ENCODE data around the gene PDZD11.
"Not testable (repeated sequence)": the region's sequence is repeated elsewhere in the genome, so short reads cannot be mapped to it uniquely, and the experiment has no call there.

Gene PDZD11

DNA sequence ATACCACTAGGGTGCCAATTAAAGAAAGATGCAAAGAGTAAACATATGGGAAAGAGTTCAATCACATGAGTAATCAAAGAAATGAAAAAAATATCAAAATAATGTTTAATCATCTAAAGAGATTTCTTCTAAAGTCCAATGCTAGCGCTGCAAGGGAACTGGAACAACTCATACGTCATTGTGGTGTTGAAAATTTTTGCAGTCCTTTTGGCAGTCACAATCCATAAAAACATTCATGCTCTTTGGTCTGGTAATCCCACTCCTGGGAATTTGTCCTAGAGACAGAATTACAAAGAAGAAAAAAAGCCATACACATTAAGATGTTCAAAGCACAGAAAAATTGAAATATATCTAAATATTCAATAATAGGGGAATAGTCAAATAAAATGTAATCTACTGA is 34.3 kb downstream of the PDZD11 start:
- DNase-seq: no peak

DNA sequence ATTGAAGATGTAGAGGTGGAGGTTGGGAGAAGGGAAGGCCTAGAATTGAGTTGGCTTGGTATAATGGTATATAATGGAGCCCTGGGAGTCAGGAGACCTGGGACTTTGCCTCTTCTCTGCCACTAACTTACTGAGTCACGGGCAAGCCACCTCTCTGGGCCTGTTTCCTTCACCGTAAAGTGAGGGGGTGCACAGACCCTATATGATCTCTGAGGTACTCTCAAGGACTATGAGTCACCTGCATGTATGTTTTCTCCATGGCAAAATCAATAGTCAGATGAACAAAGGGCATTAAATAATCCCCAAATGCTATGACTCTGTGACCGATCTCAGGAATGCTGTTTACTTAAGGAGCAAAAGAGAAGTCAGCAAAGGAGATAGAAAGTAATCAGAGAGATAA is 34.8 kb downstream of the PDZD11 start:
- DNase-seq: no peak

GRCh38 chrX:70254063-70254400 is 35.7 kb downstream of the PDZD11 start:
- no peak for DNase-seq

DNA sequence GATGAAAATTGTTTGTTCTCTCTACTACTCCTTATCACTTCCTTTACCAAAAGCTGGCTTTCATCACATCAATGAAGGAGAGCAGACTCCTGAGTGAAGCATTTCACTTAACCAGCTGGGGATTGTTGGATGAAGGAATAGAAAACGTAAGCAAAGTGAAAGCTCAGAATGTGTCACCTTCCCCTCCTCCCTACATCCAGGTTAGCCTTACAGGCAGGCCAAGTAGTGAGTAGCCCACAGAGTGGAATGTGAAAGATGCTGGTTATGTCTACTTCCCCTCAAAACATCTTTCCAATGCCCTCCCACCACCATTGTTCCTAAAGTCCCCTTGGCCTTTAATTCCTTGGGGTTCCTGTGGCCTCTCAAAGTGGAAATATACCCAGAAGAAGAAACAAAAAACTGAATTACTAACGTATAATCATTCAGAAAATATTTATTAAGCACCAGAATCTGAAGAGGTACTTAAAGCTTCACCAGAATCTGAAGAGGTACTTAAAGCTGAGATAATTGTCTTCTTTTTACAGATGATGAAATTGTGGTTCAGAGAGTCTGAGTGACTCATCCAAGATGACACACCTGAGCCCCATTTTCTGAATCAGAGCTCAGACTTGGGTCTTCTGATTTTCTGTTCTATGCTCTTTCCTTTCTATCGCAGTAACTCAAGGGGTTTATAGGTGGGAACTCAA is 36.2 kb downstream of the PDZD11 start:
- no peak for DNase-seq

GRCh38 chrX:70252491-70252890 is 37.2 kb downstream of the PDZD11 start:
- no peak for DNase-seq

- no peak for DNase-seq
Measured at GRCh38 chrX:70247252-70247651, 42.5 kb downstream of the PDZD11 start.

DNA sequence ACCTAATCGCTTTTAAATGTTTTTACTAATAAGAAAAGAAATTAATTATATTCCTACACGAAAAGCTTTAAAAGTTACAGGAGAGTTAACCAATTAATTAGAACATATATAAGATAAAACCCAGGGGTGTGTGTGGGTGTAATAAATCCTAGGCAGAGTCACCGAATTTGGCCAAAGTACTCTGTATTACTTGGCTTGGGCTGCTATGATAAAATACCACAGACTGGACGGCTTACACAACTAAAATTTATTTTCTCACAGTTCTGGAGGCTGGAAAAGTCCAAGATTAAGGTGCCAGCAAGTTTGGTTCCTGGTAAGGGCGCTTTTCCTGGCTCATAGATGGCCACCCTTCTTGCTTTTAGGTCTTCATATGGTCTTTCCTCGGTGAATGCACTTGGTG is 44.8 kb downstream of the PDZD11 start:
- DNase-seq: no peak

DNA sequence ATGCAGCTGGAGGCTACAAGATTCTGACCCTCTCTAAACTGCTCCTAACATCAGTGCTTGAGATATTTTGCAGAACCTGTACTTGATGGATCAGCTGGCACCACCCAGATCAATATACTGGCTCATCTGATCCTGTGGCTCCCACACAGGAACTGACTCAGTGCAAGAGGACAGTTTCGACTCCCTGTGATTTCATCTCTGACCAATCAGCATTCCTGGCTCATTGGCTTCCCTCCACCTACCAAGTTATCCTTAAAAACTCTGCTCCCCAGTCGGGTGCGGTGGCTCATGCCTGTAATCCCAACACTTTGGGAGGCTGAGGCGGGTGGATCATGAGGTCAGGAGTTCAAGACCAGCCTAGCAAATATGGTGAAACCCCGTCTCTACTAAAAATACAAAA is 46.1 kb downstream of the PDZD11 start:
- not testable (repeated sequence) for DNase-seq

DNA sequence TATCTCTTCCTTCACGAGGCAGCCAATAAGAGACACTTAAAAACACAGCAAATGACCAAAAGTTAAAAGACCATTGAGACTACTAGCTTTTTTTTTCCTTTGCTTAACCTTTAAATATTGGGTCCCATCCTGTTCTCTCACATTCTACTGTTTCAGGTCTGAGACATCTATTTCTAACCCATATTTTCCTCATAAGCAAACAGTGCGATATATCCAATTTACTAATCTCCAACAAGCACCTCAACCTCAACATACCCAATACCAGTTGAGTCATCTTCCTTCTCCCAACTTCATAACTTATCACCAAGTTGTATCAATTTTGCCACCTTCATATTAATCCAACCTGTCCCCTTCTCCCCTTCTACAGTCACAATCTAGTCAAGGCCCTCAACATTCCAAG is 48.2 kb downstream of the PDZD11 start:
- no peak for DNase-seq

- no peak for DNase-seq
Measured at GRCh38 chrX:70240751-70241150, 49.0 kb downstream of the PDZD11 start.

All from bone marrow (tissue), 2 donors.